ENCODE results near the gene COL27A1.

DNA sequence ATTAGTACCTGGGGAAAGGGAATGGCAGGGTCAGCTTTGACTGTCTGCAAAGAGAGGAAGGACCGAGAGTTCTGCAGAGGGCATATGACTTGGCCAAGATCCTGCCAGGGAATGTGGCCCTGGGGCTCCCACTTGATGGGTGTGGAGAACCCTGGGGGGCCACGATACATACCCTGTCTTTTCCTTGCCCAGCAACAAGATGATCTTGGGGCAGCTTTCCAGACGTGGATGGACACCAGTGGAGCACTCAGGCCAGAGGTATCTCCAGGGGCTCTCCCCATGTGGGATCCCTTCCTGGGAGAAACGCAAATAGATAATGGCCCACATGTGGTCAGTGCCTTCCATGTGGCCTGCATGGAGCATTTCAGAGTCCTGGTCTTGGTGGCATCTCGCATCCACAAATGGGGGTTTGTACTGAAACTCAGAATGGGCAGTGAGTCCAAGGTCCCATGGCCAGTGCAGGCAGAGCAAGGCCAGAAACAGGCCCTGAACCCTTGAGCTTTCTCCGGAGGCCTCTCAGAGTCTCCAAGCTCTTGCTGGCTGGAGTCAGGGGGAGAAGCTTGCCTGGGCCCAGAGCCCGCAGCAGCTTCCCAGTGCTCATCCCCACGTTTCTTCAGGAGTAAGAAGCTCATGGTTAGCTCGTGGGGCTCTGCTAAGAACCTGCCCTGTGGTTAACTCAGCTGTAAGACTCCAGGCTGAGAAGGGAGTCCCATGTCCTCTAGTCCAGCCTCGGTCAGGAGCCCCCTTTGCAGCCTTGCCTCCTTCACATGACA lies 149.3 kb downstream of the COL27A1 start:
- TF ChIP-seq POLR2A (IDR thresholded peaks at IDR 0.05) (no peak), POLR2AphosphoS5 (IDR thresholded peaks at IDR 0.05) (no peak)
